ENCODE measurements around the gene PCCA. TPM values are rescaled to one million over a fixed set of nuclear protein-coding genes. Genes with fewer than 3 reads are reported as not detected.

Gene PCCA
- total and polyA plus RNA-seq, 2 of the 13 experiments (the other 11 are each of a cell fraction or from before 2014, with no cell fraction given), result 15.0 to 32.2 TPM

- Histone ChIP-seq H3K27ac (ENCODE audit: extremely low read length, insufficient read depth, low read length) (no peak overlapping the region), H2AFZ (ENCODE audit: low read length) (no peak overlapping the region), H3K4me2 (ENCODE audit: low read depth, low read length) (no peak overlapping the region), H3K4me1 (ENCODE audit: insufficient read depth, low read length) (no peaks in the 10 kb centered on the region), H3K27me3 (ENCODE audit: control insufficient read depth in 1 of 2, insufficient read depth in 2 of 2, low read length in 2 of 2) (no peaks in the 10 kb centered on the region; a peak in 1 of 5 replicates), H3K9me3 (ENCODE audit: low read length) (no peaks in the 10 kb centered on the region), H3K36me3 (replicated peaks in 1 of 2; ENCODE audit: control insufficient read depth in 1 of 2, insufficient read depth in 2 of 2, low read length in 2 of 2) (no peaks in the 10 kb centered on the region), H3K79me2 (ENCODE audit: insufficient read depth, low read length) (no peaks in the 10 kb centered on the region), H3K4me3 (replicated peaks in 1 of 3; ENCODE audit: insufficient read depth in 1 of 3, low read depth in 2 of 3, low read length in 3 of 3) (no peak overlapping the region), H3K9ac (ENCODE audit: insufficient read depth, low read depth, low read length) (no peak overlapping the region), H4K20me1 (ENCODE audit: insufficient read depth, low read length) (no peaks in the 10 kb centered on the region)
- no peak for ATAC-seq
- TF ChIP-seq ZNF777 (CRISPR knock-in tag; IDR thresholded peaks at IDR 0.05) (no peak), ZSCAN22 (CRISPR knock-in tag; IDR thresholded peaks at IDR 0.05) (no peak), RCOR2 (CRISPR knock-in tag; IDR thresholded peaks at IDR 0.05) (no peak), ERF (CRISPR knock-in tag; IDR thresholded peaks at IDR 0.05) (no peak), ZMYM2 (CRISPR knock-in tag; IDR thresholded peaks at IDR 0.05) (no peak), NR3C1 (CRISPR knock-in tag; IDR thresholded peaks at IDR 0.05) (no peak), ZNF30 (CRISPR knock-in tag; IDR thresholded peaks at IDR 0.05) (no peak), ZNF788 (CRISPR knock-in tag; IDR thresholded peaks at IDR 0.05; ENCODE audit: borderline replicate concordance) (no peak), RARG (CRISPR knock-in tag; IDR thresholded peaks at IDR 0.05; ENCODE audit: low read depth) (no peak), PHF8 (CRISPR knock-in tag; IDR thresholded peaks at IDR 0.05) (no peak), ZNF33B (CRISPR knock-in tag; IDR thresholded peaks at IDR 0.05) (no peak), NFYC (CRISPR knock-in tag; IDR thresholded peaks at IDR 0.05) (no peak), ZNF660 (CRISPR knock-in tag; IDR thresholded peaks at IDR 0.05; ENCODE audit: borderline replicate concordance, low read depth) (no peak), KDM5A (IDR thresholded peaks at IDR 0.05; ENCODE audit: borderline replicate concordance, low read length) (no peak), CBX1 (IDR thresholded peaks at IDR 0.05; ENCODE audit: low read depth) (no peak), ASH2L (IDR thresholded peaks at IDR 0.05; ENCODE audit: insufficient read length, low read depth, low read length) (no peak)
- TF ChIP-seq, protein P1, sequence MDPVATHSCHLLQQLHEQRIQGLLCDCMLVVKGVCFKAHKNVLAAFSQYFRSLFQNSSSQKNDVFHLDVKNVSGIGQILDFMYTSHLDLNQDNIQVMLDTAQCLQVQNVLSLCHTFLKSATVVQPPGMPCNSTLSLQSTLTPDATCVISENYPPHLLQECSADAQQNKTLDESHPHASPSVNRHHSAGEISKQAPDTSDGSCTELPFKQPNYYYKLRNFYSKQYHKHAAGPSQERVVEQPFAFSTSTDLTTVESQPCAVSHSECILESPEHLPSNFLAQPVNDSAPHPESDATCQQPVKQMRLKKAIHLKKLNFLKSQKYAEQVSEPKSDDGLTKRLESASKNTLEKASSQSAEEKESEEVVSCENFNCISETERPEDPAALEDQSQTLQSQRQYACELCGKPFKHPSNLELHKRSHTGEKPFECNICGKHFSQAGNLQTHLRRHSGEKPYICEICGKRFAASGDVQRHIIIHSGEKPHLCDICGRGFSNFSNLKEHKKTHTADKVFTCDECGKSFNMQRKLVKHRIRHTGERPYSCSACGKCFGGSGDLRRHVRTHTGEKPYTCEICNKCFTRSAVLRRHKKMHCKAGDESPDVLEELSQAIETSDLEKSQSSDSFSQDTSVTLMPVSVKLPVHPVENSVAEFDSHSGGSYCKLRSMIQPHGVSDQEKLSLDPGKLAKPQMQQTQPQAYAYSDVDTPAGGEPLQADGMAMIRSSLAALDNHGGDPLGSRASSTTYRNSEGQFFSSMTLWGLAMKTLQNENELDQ (CRISPR knock-in tag; IDR thresholded peaks at IDR 0.05; ENCODE audit: borderline replicate concordance), result no peak
- TF ChIP-seq, protein P2, sequence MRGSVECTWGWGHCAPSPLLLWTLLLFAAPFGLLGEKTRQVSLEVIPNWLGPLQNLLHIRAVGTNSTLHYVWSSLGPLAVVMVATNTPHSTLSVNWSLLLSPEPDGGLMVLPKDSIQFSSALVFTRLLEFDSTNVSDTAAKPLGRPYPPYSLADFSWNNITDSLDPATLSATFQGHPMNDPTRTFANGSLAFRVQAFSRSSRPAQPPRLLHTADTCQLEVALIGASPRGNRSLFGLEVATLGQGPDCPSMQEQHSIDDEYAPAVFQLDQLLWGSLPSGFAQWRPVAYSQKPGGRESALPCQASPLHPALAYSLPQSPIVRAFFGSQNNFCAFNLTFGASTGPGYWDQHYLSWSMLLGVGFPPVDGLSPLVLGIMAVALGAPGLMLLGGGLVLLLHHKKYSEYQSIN (CRISPR knock-in tag; IDR thresholded peaks at IDR 0.05; ENCODE audit: borderline replicate concordance), result no peak
- no peak for DNase-seq (ENCODE audit: low spot score)
- FAIRE-seq, result no peak
- no TSS peak for BruUV-seq (replicated peaks)
- in situ Hi-C loops (cut with HindIII; ENCODE audit: extremely low pct_ligation_motif_present, low pct_unique_long_range_greater_than_20kb) (no loop called here), intact Hi-C loops (cut with micrococcal nuclease; ENCODE audit: unreplicated experiment) (no loop called here)
- ChIA-PET POLR2A (no interaction called here), CTCF (ENCODE audit: low intra/inter-chr PET ratio, low total read pairs) (no interaction called here)
- WGBS (ENCODE audit: low lambda C conversion rate), result 90% methylated on average over 3 of the region's 3 CpGs
These were observed 414.7 kb downstream of the PCCA start for GRCh38 chr13:100503622-100504021.
